Vagina (tissue), 2 donors: ENCODE data around the gene AZGP1.

Experiments used
- CTCF ChIP-seq, 3 experiments: fragments of 450-650 bp in 2 of 3; fragments of 200-600 bp in 1 of 3; sonication (generic) in 1 of 3; IDR thresholded peaks; one replicate each; pipeline ENCODE4 v1.5.1; 2017 to 2019; ENCODE audit warnings: antibody characterized with exemption in 3 of 3, mild to moderate bottlenecking in 2 of 3, moderate library complexity in 2 of 3
- POLR2A ChIP-seq, 2 donors: fragments of 450-650 bp; IDR thresholded peaks; one replicate each; pipeline ENCODE4 v1.6.1; 2017; ENCODE audit warnings: antibody characterized with exemption in 2 of 2, mild to moderate bottlenecking in 2 of 2, moderate library complexity in 2 of 2

GRCh38 chr7:100022621-100023020 is 46.8 kb upstream of the AZGP1 start:
- TF ChIP-seq CTCF (IDR thresholded peaks at IDR 0.05) (no peak), POLR2A (IDR thresholded peaks at IDR 0.05) (no peak)
